Measurements from ENCODE around the gene ACAP2.

DNA sequence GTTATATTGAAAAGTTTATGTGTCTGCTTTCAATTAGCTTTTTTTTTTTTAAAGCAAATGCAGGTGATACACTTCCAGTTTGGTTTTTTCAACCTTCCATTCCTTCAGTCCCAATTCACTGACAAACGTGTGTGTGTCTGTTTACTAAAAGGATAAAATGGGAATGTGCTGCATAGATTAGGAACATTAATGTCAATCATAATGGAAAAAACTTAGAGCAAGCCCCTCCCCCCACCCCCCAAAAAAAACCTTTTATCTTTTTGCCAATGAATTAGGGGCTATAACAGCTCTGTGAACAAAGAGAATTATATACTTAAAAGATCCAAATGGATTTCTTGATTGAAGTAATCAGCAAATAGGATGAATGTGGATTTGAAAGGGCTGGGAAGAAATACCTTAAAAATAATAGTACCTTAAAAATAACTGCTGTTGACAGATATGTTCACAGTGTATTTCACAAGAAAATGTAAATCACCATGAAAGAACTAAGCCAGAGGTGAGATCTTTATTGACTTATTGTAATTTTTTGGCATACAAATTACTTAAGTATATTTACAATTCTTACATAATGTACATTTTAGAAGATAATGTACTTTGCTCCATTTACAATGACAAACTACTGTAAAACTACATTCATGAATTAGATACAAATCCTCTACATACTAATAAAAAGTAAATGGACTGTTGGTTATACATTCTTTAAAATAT lies 168.4 kb downstream of the ACAP2 start:
- TF ChIP-seq, protein P1, sequence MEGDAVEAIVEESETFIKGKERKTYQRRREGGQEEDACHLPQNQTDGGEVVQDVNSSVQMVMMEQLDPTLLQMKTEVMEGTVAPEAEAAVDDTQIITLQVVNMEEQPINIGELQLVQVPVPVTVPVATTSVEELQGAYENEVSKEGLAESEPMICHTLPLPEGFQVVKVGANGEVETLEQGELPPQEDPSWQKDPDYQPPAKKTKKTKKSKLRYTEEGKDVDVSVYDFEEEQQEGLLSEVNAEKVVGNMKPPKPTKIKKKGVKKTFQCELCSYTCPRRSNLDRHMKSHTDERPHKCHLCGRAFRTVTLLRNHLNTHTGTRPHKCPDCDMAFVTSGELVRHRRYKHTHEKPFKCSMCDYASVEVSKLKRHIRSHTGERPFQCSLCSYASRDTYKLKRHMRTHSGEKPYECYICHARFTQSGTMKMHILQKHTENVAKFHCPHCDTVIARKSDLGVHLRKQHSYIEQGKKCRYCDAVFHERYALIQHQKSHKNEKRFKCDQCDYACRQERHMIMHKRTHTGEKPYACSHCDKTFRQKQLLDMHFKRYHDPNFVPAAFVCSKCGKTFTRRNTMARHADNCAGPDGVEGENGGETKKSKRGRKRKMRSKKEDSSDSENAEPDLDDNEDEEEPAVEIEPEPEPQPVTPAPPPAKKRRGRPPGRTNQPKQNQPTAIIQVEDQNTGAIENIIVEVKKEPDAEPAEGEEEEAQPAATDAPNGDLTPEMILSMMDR (conservative IDR thresholded peaks at IDR 0.05), result no peak
- TF ChIP-seq ZFX (IDR thresholded peaks at IDR 0.05), result no peak
